ENCODE results near the gene MAPKAPK2.

DNA sequence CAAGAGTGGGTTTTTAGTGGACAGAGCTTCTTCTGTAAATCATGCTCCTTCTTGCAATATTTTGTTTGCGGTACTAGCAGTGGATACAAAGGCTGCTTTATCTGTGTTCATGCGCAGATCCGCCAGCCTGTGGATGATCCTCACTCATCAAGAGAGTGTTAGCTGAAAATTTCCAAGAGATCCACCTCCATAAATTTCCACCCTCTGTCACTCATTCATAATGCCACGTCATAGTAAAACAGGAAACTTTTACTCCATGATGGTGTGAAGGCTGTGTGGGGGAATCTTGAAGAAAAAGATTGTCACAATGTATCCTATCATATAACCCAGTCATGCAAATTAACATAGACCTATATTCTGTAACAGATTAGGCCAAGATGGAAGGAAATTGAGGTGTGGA is 4.4 kb upstream of the MAPKAPK2 start:
- TF ChIP-seq, protein P1, sequence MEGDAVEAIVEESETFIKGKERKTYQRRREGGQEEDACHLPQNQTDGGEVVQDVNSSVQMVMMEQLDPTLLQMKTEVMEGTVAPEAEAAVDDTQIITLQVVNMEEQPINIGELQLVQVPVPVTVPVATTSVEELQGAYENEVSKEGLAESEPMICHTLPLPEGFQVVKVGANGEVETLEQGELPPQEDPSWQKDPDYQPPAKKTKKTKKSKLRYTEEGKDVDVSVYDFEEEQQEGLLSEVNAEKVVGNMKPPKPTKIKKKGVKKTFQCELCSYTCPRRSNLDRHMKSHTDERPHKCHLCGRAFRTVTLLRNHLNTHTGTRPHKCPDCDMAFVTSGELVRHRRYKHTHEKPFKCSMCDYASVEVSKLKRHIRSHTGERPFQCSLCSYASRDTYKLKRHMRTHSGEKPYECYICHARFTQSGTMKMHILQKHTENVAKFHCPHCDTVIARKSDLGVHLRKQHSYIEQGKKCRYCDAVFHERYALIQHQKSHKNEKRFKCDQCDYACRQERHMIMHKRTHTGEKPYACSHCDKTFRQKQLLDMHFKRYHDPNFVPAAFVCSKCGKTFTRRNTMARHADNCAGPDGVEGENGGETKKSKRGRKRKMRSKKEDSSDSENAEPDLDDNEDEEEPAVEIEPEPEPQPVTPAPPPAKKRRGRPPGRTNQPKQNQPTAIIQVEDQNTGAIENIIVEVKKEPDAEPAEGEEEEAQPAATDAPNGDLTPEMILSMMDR (optimal IDR thresholded peaks at IDR 0.05 in 1 of 3, IDR thresholded peaks at IDR 0.05 in 1 of 3, conservative IDR thresholded peaks at IDR 0.05 in 1 of 3; ENCODE audit: extremely low read depth in 1 of 3, insufficient read depth in 2 of 3, low read length in 3 of 3) = no peak
- TF ChIP-seq EZH2 (IDR thresholded peaks at IDR 0.05; ENCODE audit: low read length) = no peak
